ENCODE data around the gene SNRNP35. TPM values are rescaled to one million over a fixed set of nuclear protein-coding genes. Genes with fewer than 3 reads are reported as not detected.

Gene SNRNP35
- total RNA-seq, 3 donors from 2014 or later, result 14.6 to 24.1 (median 17.7) TPM

GRCh38 chr12:123487428-123487827 lies 29.5 kb downstream of the SNRNP35 start:
- H3K27me3 ChIP-seq, result no peaks in the 10 kb centered on the region
- no peak overlapping the region for H3K4me3 ChIP-seq
- intact Hi-C loops (cut with DNase I; ENCODE audit: low total_unique reads), result no loop called here
- H3K36me3 ChIP-seq, result no peaks in the 10 kb centered on the region
- TF ChIP-seq POLR2A (IDR thresholded peaks at IDR 0.05) (no peak), CTCF (IDR thresholded peaks at IDR 0.05) (no peak), POLR2AphosphoS5 (IDR thresholded peaks at IDR 0.05) (no peak)
- no peak for DNase-seq (ENCODE audit: low spot score in 2 of 2)
- H3K9me3 ChIP-seq, result no peaks in the 10 kb centered on the region
- no peaks in the 10 kb centered on the region for H3K4me1 ChIP-seq
- H3K27ac ChIP-seq, result no peak overlapping the region

- no peak for DNase-seq (ENCODE audit: low spot score in 2 of 2)
- Histone ChIP-seq H3K4me3 (no peak overlapping the region), H3K36me3 (no peaks in the 10 kb centered on the region), H3K27ac (no peak overlapping the region), H3K9me3 (no peaks in the 10 kb centered on the region), H3K27me3 (no peaks in the 10 kb centered on the region), H3K4me1 (no peaks in the 10 kb centered on the region)
- intact Hi-C loops (cut with DNase I; ENCODE audit: low total_unique reads), result no loop called here
- TF ChIP-seq POLR2A (IDR thresholded peaks at IDR 0.05) (no peak), CTCF (IDR thresholded peaks at IDR 0.05) (no peak), POLR2AphosphoS5 (IDR thresholded peaks at IDR 0.05) (no peak)
Measured at GRCh38 chr12:123488539-123489230, 30.7 kb downstream of the SNRNP35 start.

- TF ChIP-seq POLR2AphosphoS5 (IDR thresholded peaks at IDR 0.05), result no peak
- TF ChIP-seq POLR2A (IDR thresholded peaks at IDR 0.05), result no peak
- TF ChIP-seq CTCF (IDR thresholded peaks at IDR 0.05), result no peak
- Histone ChIP-seq H3K4me3 (no peak overlapping the region), H3K27me3 (no peaks in the 10 kb centered on the region), H3K36me3 (no peaks in the 10 kb centered on the region), H3K9me3 (no peaks in the 10 kb centered on the region), H3K4me1 (no peaks in the 10 kb centered on the region), H3K27ac (no peak overlapping the region)
- no peak for DNase-seq (ENCODE audit: low spot score in 2 of 2)
- intact Hi-C loops (cut with DNase I; ENCODE audit: low total_unique reads), result no loop called here
Measured at GRCh38 chr12:123489580-123489979, 31.6 kb downstream of the SNRNP35 start.

- TF ChIP-seq POLR2AphosphoS5 (IDR thresholded peaks at IDR 0.05) (no peak), CTCF (IDR thresholded peaks at IDR 0.05) (no peak), POLR2A (IDR thresholded peaks at IDR 0.05) (no peak)
- Histone ChIP-seq H3K27ac (no peak overlapping the region), H3K27me3 (no peaks in the 10 kb centered on the region), H3K4me3 (no peak overlapping the region), H3K9me3 (no peaks in the 10 kb centered on the region), H3K4me1 (no peaks in the 10 kb centered on the region), H3K36me3 (no peaks in the 10 kb centered on the region)
- intact Hi-C loops (cut with DNase I; ENCODE audit: low total_unique reads), result no loop called here
- no peak for DNase-seq (ENCODE audit: low spot score in 2 of 2)
Measured at GRCh38 chr12:123490089-123490488, 32.1 kb downstream of the SNRNP35 start.

- Histone ChIP-seq H3K9me3 (no peaks in the 10 kb centered on the region), H3K4me1 (no peaks in the 10 kb centered on the region), H3K4me3 (no peak overlapping the region), H3K27ac (no peak overlapping the region), H3K36me3 (no peaks in the 10 kb centered on the region), H3K27me3 (no peaks in the 10 kb centered on the region)
- TF ChIP-seq POLR2A (IDR thresholded peaks at IDR 0.05) (no peak), POLR2AphosphoS5 (IDR thresholded peaks at IDR 0.05) (no peak), CTCF (IDR thresholded peaks at IDR 0.05) (no peak)
- intact Hi-C loops (cut with DNase I; ENCODE audit: low total_unique reads), result no loop called here
- no peak for DNase-seq (ENCODE audit: low spot score in 2 of 2)
Measured at GRCh38 chr12:123491056-123491455, 33.1 kb downstream of the SNRNP35 start.

All from breast epithelium (tissue), 4 donors.